ENCODE results near the gene LRMDA. TPM values are rescaled to one million over a fixed set of nuclear protein-coding genes. Genes with fewer than 3 reads are reported as not detected.

The LRMDA gene
- total and polyA plus RNA-seq, 2 of the 4 experiments (the other 2 are of a cell fraction): 0.07 TPM; not detected in 1

DNA sequence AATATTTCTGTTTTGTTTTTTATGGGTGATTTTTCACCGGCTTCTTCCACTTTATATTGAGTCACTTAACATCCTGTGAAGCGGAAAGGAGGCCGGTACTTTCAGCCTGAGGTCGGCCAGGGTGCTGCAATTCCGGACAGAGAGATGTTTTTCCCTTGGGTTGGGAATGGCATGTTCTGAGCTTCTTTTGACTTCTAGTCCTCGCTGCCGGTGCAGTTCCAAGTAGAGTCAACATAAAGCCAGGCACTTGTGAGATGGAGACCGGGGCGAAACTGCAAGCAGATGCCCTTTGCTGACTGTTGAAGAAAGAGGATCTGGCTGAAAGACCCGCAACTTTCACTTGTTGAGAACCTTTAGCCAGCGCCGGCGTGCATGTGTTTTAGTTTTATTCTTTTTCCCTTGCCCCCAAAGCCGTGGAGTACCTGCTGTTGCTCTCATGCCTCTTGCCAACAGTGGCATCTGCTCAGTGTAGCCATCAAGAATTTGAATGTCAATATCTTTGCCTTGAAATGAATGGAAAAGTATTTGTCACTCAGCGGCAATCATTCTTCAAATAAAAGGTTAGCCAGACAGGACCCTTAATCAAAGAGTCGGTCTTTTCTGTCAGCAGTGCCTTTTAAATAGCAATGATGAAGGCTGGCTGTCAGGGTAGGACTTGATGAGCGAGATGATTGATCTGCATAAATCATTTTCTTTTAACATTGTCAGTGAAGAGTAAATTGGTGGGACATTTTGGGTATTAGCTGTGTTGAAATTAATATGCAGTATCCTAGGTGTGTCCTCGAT lies 351.2 kb downstream of the LRMDA start:
- Histone ChIP-seq H3K9ac (ENCODE audit: low read depth, low read length) (no peak overlapping the region), H2BK120ac (ENCODE audit: low read depth, low read length) (no peak overlapping the region), H2BK15ac (ENCODE audit: low read depth, low read length) (no peak overlapping the region), H3K27me3 (ENCODE audit: control insufficient read depth, insufficient read depth, low read length) (no peaks in the 10 kb centered on the region; the same call in 1 of the 2 replicates), H2AK9ac (replicated peaks; ENCODE audit: low read depth, low read length, poor library complexity) (no peak overlapping the region), H3K4me1 (ENCODE audit: control insufficient read depth, insufficient read depth, low read length) (no peaks in the 10 kb centered on the region), H2BK20ac (ENCODE audit: low read depth, low read length) (no peak overlapping the region), H4K20me1 (ENCODE audit: insufficient read depth, low read length) (no peaks in the 10 kb centered on the region), H2AFZ (replicated peaks; ENCODE audit: low read length, poor library complexity) (no peak overlapping the region), H4K5ac (ENCODE audit: low read depth, low read length) (no peak overlapping the region), H3K4me3 (ENCODE audit: insufficient read depth, low read depth, low read length) (no peak overlapping the region), H3K18ac (ENCODE audit: low read depth, low read length) (no peak overlapping the region), H3K27ac (ENCODE audit: insufficient read depth, low read length) (no peak overlapping the region), H3K9me1 (ENCODE audit: insufficient read depth, low read length) (no peaks in the 10 kb centered on the region), H3K36me3 (ENCODE audit: control insufficient read depth, insufficient read depth, low read length) (no peaks in the 10 kb centered on the region), H2BK5ac (ENCODE audit: low read depth, low read length, poor library complexity, severe bottlenecking) (no peak overlapping the region), H4K91ac (ENCODE audit: insufficient read depth, low read depth, low read length) (no peak overlapping the region), H3K79me1 (ENCODE audit: low read depth in 1 of 2, low read length in 2 of 2) (no peaks in the 10 kb centered on the region), H3K9me3 (ENCODE audit: control insufficient read depth, insufficient read depth, low read length) (no peaks in the 10 kb centered on the region), H3K4me2 (ENCODE audit: low read depth, low read length) (no peak overlapping the region), H3K4ac (ENCODE audit: low read depth, low read length) (no peak overlapping the region), H3K56ac (ENCODE audit: extremely low read depth, insufficient read depth, low read length) (no peak overlapping the region), H4K8ac (ENCODE audit: low read depth in 2 of 2, low read length in 2 of 2) (no peak overlapping the region), H2AK5ac (ENCODE audit: low read depth, low read length) (no peak overlapping the region), H3K14ac (replicated peaks; ENCODE audit: low read depth, low read length) (no peak overlapping the region), H3K23ac (ENCODE audit: low read depth, low read length) (no peak overlapping the region)
- ChIA-PET CTCF (interaction anchor here (0.8 kb wide), 1 partner anchor 258 kb away, joined by 3 read pairs; no protein-coding TSS in a partner anchor), POLR2A (ENCODE audit: unreplicated experiment) (no interaction called here)
- TF ChIP-seq RAD21 (IDR thresholded peaks at IDR 0.05; ENCODE audit: low read length) (no peak), POLR2A (IDR thresholded peaks at IDR 0.05; ENCODE audit: low read depth, low read length) (no peak), RCOR1 (IDR thresholded peaks at IDR 0.05; ENCODE audit: insufficient replicate concordance, low read length) (no peak), BHLHE40 (IDR thresholded peaks at IDR 0.05; ENCODE audit: low read depth, low read length) (no peak)
- TF ChIP-seq, protein P1, sequence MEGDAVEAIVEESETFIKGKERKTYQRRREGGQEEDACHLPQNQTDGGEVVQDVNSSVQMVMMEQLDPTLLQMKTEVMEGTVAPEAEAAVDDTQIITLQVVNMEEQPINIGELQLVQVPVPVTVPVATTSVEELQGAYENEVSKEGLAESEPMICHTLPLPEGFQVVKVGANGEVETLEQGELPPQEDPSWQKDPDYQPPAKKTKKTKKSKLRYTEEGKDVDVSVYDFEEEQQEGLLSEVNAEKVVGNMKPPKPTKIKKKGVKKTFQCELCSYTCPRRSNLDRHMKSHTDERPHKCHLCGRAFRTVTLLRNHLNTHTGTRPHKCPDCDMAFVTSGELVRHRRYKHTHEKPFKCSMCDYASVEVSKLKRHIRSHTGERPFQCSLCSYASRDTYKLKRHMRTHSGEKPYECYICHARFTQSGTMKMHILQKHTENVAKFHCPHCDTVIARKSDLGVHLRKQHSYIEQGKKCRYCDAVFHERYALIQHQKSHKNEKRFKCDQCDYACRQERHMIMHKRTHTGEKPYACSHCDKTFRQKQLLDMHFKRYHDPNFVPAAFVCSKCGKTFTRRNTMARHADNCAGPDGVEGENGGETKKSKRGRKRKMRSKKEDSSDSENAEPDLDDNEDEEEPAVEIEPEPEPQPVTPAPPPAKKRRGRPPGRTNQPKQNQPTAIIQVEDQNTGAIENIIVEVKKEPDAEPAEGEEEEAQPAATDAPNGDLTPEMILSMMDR (conservative IDR thresholded peaks at IDR 0.05; ENCODE audit: low read depth, low read length): no peak
- 85% methylated on average over 11 of the region's 18 CpGs; no CpG with 5 or more reads in 1 of the 2 experiments for WGBS, 2 experiments (ENCODE audit: extremely low coverage in 2 of 2, insufficient read length in 1 of 2)
- dilution Hi-C loops (cut with HindIII; ENCODE audit: low sequenced_read_pairs, unreplicated experiment) (no loop called here), intact Hi-C loops (cut with micrococcal nuclease) (no loop called here), in situ Hi-C loops (cut with MboI; ENCODE audit: low sequenced_read_pairs) (no loop called here)
- no TSS peak for BruUV-seq (replicated peaks)
- DNase-seq: no peak
- ATAC-seq (ENCODE audit: low read depth): no peak

All from IMR-90 (cell line).